Astrocyte of the cerebellum (primary cell): ENCODE results near the gene IGF1R.
"Not testable (repeated sequence)": the region's sequence is repeated elsewhere in the genome, so short reads cannot be mapped to it uniquely, and the experiment has no call there.

Experiments used
- DNase-seq: peaks from one replicate; pipeline ENCODE4 v3.0.0-alpha.2; 2011; ENCODE audit warnings: low read depth
- H3K4me3 ChIP-seq: 2 replicates; pipeline ENCODE4 v1.5.1; 2011; ENCODE audit warnings: mild to moderate bottlenecking, low read depth, low read length, moderate library complexity
- CTCF ChIP-seq: IDR thresholded peaks from 2 replicates; pipeline ENCODE4 v1.5.1; 2012; ENCODE audit warnings: low read length, low read depth, moderate library complexity, mild to moderate bottlenecking; ENCODE audit errors: missing control alignments
- in situ Hi-C: cut with HindIII; loops from 2 replicates; pipeline ENCODE4 v1.10.0; 2017; ENCODE audit warnings: low sequenced_read_pairs

The IGF1R gene

DNA sequence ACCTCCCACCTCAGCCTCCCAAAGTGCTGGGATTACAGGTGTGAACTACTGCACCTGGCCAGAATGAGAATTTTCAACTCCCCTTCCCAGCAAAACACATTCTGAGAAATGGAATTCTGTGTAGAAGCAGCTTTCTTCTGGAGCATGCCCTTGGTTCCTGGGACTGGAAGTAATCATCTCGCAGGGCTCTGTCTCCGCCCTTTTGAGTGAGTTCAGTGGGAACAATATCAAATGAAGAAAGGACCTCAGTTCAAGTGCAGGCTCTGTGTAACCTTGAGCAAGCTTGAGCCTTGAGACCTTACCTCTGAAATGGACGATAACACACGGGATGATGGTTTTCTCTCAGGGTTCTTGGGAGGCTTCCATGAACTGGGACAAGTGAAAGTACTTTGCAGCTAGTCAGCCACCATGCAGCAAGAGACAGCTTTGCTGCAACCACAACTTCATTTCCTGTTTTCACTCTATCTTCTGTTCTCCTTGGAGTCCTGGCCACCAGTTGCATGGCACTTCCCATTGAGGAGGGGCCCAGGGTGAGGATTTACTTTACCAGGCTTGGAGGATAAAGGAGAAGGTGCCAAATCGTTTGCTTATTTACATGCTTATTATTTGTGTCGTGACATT lies 35.7 kb upstream of the IGF1R start:
- DNase-seq: no peak
- in situ Hi-C loops: no loop called here
- no peak overlapping the region for H3K4me3 ChIP-seq
- no peak for TF ChIP-seq CTCF

- no peak for DNase-seq
- no peak for TF ChIP-seq CTCF
- in situ Hi-C loops: no loop called here
- H3K4me3 ChIP-seq: no peak overlapping the region
Measured at GRCh38 chr15:98614681-98615080, 33.7 kb upstream of the IGF1R start.

- no peak for DNase-seq
- in situ Hi-C loops: no loop called here
- H3K4me3 ChIP-seq: no peak overlapping the region
- TF ChIP-seq CTCF: no peak
Measured at GRCh38 chr15:98616397-98616796, 31.9 kb upstream of the IGF1R start.

- H3K4me3 ChIP-seq: no peak overlapping the region
- in situ Hi-C loops: no loop called here
- no peak for DNase-seq
- TF ChIP-seq CTCF: no peak
Measured at GRCh38 chr15:98617328-98617980, 30.9 kb upstream of the IGF1R start.

DNA sequence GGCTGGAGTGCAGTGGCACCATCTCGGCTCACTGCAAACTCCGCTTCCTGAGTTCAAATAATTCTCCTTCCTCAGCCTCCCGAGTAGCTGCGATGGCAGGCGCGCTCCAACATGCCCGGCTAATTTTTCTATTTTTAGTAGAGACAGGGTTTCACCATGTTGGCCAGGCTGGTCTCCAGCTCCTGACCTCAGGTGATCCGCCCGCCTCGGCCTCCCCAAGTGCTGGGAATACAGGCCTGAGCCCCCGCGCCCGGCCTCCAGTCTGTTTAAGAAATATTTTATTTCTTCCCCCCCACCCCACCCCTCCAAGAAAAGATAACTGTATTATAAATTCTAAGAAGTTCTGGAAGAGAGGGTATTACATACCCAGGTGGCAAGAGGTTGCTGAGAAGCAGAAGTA lies 29.8 kb upstream of the IGF1R start:
- DNase-seq, H3K4me3 ChIP-seq, in situ Hi-C loops: not testable (repeated sequence)

DNA sequence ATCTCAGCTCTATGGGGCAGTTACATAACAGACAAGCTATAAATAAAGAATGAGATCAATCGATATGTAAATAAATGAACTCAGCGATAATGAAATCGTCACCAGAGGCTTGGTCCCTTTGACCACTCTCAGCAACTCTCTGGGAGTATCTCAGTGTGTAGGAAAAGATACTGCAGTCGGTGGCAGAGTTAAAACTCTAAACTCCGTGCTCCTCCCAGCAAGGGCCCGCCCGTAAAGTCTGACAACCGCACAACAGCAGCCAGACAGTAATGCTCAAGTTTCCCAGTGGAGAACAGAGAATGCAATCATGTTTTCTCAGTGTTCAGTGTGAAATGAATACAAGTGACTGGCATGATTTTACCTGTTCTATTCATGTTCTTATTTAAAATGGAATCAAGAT lies 28.3 kb upstream of the IGF1R start:
- DNase-seq: no peak
- in situ Hi-C loops: no loop called here
- no peak for TF ChIP-seq CTCF
- H3K4me3 ChIP-seq: no peak overlapping the region

DNA sequence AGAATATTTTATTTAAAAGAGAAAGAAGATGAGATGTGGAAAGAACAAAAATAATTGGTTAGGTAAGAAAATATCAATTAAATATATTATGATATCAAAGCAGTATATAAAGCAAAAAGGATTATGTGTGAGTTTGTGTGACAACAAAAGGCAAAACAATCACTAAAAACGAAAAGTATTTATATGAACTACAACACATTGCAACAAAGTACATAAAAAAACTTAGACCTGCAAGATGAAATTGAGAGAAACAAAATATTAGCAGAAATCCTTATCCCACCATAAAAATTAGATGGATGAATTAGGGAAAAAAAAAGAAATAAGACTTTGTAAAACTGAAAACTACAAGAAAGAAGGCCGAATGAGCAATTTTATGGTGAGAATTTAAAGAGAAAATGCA lies 27.3 kb upstream of the IGF1R start:
- in situ Hi-C loops: no loop called here
- no peak for DNase-seq
- no peak overlapping the region for H3K4me3 ChIP-seq
- TF ChIP-seq CTCF: no peak
